HG03469 (cell line): Measurements from ENCODE around the gene ALKAL2.
"Not testable (repeated sequence)": the region's sequence is repeated elsewhere in the genome, so short reads cannot be mapped to it uniquely, and the experiment has no call there.

Experiments used
- ATAC-seq: cut with Tn5 transposase; IDR thresholded peaks from one replicate; pipeline ENCODE4 v1.9.1; 2021; ENCODE audit warnings: mild to moderate bottlenecking, moderate library complexity, moderate number of reproducible peaks; ENCODE audit not compliant: unreplicated experiment

Gene ALKAL2, protein sequence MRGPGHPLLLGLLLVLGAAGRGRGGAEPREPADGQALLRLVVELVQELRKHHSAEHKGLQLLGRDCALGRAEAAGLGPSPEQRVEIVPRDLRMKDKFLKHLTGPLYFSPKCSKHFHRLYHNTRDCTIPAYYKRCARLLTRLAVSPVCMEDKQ

DNA sequence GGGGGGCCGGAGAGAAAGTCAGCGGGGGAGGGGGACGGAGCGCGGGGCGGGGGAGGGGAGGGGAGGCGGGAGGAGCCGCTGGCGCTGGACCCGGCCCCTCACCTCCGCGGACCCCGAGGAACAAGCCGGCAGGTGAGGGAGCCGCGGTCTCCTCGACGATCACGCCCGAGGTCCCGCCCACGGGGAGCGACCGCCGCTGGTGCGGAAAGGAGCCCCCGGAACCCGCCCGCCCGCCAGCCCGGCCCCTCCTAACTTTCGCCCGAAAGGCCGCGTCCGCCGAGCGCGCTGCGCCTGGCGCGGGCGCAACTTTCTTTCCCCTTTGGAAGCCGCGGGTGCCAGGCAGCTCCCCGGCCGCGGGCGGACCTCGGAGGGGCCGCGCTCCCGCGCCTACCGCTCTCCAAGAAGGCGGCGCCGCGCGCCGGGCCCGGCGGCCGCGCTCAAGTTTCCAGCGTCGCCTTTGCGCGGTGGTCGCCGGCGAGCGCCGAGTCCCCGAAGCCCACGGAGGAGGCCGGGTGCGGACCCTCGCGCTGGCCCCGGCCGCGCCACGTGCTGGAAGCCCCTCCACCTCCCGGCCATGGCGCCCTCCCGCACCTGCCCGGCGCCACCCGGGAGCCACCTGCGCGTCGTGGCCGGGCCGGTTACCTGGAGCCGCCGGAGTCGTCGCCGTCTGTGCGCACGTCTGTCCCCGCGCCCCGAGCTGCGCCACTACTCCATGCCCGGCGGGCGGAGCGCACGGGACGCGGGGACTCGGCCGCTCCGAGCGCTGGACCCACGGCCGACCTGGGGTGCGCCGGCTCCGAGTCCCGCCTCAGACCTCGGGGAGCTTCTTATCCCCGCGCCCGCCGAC lies at the start of gene ALKAL2:
TSS of gene ALKAL2 (minus strand) at position 181 of the 847 bp plus-strand sequence. CDS start 256 bp downstream, outside the sequence.
- no peak for ATAC-seq

DNA sequence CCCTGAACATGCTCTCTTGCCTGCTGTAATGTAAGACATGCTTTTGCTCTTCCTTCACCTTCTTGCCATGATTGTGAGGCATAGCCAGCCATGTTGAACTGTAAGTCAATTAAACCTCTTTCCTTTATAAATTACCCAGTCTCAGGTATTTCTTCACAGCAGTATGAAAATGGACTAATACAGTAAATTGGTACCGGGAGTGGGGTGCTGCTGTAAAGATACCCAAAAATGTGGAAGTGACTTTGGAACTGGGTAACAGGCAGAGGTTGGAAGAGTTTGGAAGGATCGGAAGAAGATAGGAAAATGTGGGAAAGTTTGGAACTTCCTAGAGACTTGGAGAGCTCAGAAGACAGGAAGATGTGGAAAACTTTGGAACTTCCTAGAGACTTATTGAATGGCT lies 49.1 kb upstream of the ALKAL2 start:
- ATAC-seq = not testable (repeated sequence)

DNA sequence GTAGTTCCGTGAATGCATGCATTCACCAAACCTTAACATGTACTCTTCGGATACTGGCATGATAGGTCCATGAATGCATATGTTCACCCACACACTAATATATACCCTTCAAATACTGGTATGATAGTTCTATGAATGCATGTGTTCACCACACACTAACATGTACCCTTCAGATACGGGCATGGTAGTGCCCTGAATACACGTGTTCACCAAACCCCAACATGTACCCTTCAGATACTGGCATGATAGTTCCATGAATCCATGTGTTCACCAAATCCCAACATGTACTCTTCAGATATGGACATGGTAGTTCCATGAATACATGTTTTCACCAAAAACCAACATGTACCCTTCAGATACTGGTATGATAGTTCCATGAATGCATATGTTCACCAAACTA lies 48.5 kb upstream of the ALKAL2 start:
- no peak for ATAC-seq

DNA sequence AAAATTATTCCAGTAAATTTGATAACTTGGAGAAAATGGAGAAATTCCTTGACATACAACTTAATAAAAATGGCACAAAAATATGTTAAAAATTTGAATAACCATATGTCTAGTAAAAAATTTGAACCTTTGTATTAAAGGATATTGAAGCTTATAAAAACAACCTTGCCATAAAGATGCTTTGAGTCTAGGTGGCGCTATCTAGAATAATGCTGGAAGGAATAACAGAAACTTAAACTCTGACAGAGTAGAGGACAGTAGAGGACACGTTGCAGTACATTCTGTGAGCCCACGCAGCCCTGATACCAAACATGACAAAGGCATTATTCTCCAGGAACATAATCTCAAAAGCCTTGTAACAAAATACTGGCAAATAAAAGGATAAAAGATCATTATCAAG lies 44.7 kb upstream of the ALKAL2 start:
- no peak for ATAC-seq

DNA sequence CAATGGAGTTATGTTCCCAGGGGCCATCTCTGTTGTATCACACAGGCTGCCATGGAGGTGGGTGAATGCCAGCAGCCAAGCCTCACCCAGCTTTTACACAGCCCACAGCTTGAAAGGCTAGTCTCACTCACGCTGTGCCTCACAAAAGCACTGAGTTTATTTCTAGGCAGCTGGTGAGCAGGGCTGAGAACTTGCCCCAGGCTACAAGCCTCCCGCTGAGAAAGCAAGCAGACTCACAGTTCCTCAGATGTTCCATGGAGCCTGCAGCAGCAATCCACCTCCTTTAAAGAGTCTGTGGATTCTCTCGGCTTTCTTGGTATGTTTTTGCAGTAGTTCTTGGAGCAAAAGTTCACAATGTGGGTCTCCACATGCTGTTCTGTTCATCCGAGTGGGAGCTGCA lies 40.9 kb upstream of the ALKAL2 start:
- no peak for ATAC-seq

DNA sequence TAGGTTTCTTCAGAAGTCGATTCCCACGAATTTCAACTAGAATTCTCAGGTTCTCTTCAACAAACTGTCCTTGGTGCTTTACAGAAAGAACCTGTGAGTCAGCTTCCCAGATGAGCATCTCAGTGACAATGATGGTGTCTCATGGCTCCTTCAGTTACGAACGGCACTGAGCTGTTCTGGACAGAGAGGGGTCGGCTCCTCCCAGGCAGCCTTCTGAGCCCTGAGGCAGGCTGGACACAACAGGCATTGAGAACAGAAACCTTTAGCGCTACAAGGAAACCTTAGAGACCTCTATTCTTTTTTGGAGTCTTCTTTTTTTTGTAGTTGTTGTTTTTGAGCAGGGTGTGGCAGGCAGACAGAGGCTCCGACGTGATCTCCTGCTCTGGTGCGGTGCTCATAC lies 35.1 kb upstream of the ALKAL2 start:
- no peak for ATAC-seq

DNA sequence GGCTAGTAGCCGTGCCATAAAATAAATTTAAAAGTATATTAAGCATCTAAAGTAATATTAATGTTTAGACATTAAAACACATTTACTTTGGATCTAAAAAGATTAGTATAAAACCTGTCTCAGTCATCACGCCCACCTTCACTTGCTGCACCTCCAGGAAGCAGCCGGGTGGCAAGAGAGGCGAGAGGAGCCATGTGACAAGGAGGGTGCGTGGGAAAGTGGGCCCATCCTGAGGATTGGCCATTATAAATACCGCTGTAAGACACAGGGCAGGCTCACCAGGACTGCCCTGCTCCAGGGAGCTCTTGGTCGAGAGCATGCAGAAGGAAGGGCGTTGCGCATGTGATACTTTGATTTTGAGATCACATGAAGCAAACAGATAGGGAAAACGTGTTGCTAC lies 34.4 kb upstream of the ALKAL2 start:
- no peak for ATAC-seq

DNA sequence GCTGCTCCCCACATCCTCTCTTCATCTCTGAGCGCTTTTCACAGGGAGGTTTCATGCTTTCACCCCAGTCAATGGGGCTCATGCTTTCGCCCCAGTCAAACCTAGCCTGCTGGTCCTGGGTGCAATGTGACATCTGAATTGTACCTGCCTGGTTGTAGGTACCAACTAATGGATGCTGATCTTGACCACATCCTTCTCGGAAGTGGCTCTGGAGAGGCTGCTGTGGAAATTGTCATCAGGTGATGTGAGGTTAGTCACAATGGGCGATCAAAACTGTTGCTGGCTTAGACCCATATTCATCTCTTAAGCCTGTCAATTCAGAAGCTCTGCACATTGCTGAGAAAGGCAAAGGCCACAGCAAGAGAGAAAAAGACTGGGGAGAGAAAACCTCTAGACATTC lies 32.7 kb upstream of the ALKAL2 start:
- no peak for ATAC-seq

DNA sequence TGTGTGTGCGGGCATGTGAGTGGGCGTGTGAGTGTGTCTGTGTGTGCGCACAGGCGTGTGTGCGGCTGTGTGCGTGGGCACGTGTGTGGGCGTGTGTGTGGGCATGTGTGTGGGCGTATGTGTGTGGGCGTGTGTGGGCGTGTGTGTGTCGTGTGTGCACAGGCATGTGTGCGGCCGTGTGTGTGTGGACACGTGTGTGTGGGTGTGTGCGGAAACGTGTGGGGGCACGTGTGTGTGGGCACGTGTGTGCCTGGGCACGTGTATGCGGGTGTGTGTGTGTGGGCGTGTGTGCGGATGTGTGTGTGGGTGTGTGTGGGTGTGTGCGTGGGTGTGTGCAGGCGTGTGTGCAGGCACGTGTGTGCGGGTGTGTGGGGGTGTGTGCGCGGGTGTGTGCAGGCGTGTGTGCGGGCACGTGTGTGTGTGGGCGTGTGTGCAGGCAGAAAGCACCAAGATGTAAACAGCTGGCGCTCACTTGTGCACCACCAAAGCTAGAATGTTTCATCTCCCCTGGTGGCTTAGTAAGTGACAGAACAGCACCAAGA lies 31.2 kb upstream of the ALKAL2 start:
- no peak for ATAC-seq

DNA sequence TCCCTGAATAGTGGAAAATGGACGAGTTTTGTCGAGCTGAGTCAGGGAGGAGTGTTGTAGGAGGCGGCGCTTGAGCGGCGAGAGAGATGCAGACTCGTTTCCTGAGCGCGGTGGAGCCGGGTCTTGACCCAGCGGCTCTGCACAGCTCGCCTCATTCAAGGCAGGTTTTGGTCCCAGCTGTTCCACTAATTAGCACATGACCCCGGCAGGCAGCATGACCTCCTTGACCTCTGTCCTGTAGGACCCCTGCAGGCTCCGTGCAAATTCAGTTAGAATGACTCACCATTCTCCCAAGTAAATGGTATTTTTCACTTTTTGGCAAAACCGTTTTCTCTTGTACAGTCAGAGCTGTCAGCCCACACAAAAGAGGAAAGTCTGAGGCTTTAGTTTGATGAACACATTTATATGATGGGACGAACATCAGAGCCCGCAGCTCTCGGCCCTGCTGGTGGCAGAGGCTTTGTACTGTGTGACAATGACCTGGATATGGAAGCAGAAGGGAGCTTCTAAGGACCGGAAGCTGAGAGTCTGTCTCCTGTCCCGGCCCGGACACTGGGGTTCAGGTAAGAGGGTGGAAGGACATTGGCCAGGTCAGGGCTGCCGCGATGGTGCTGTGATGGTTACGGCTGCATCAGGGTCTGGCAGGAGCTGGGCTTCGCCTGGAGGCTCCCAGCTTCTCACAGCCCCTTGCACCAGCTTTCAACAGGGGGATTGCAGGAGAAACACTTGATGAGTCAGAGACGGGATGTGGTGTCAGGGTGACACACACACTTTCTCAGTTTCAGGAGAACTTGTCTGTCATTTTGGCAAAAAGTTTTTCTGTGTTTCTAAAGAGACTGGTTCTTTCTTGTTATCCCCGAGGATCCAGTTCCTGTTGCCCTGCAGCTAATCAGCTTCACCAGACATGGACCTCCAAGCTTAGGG lies 29.9 kb upstream of the ALKAL2 start:
- peak; percentile 57 for ATAC-seq

DNA sequence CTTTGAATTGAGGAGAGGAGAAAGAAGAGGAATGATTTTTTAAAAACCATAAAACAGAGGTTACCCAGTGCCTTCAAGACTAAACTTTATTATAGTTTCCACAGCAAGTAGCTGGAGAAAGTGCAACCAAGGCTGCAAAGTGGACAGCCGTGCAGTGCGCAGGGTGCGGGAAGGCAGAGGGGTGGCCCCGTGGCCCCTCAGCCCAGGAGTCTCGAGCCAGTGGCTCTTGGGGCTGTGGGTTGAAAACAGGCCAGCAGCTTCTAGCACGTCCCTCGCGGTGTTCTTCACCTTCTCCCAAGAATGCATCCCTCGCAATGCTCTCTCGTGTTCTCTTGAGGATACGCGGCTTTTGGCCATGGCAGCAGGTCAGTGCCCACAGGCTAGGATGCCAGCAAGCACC lies 28.5 kb upstream of the ALKAL2 start:
- ATAC-seq = no peak

DNA sequence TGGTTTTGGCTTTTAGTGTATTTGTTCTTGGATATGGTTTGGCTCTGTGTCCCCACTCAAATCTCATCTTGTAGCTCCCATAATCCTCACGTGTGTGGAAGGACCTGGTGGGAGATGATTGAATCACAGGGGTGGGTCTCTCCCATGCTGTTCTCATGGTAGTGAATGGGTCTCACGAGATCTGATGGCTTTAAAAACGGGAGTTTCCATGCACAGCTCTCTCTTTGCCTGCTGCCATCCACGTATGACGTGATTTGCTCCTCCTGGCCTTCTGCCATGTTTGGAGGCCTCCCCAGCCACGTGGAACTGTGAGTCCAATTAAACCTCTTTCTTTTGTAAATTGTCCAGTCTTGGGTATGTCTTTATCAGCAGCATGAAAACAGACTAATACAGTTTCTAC lies 28.0 kb upstream of the ALKAL2 start:
- not testable (repeated sequence) for ATAC-seq

DNA sequence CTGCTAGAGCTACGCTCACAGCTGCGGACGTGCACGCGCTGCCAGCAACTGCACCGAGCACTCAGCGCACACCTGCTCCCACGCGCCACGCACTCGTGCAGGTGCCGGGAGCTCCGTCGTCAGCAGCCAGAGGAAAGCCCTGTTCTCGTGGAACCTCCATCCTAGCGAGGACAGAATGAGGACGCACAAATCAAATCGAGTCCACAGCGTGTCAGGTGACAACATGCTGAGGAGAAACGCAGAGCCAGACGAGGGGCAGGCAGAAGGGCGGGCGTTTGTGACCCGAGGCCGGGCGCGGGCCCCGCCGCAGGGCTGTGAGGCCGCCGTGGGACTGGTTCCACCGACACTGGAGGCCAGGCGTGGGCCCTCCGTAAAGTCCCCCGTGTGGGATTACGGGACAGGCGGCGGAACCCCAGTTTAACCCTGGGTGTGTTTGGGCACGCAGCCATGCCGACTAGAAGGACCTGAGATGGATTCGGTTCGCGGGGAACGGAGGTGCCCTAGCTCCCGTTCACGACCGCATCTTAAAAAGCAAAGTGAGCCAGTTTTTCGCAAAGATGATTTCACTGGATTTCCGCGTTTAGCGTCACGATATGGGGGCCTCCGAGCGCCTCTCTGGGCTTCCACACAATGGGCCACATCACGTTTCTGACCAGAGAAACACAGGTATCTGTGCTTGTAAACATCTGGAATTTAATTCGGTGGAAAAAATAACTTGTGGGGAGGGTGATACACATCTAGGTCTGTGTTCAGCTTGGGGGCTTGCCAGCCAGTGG lies 26.9 kb upstream of the ALKAL2 start:
- ATAC-seq = no peak

DNA sequence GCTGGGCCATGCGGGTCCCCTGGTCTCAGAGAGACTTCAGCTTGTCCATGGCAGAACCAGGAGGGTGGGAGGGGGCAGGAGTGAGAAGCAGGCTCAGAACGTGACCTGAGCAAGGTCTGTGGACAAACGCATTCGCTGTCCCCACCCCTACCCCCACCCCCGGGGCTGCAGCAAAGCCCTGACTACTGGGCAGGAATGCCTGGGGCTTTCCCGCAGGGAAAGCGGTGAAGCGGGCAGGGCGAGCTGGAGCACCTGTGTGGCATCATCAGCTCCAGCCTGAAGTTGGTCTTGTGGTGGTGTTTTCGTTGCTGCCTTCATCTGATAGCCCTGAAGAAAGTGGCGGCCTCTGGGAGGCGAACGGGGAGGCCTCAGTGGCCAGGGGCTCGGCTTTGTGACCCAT lies 26.1 kb upstream of the ALKAL2 start:
- no peak for ATAC-seq

DNA sequence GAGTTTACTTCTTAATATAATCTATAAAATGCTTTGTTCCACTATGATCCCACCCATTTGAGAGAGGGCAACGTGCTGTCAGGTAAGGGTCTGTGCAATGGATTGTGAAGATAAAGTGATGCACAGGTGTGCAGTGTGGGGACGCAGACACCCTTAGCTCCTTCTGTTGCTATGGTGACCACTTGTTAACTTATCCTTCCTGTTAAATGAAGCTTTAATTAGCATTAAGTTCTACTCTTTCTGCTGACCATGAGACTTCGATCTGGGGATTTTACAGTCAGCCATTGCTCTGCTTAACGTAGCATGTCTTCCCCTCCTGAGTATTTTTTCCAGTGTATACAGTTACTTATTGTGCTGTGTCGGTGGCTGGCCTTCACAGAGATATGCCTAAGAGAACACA lies 23.1 kb upstream of the ALKAL2 start:
- ATAC-seq = no peak

DNA sequence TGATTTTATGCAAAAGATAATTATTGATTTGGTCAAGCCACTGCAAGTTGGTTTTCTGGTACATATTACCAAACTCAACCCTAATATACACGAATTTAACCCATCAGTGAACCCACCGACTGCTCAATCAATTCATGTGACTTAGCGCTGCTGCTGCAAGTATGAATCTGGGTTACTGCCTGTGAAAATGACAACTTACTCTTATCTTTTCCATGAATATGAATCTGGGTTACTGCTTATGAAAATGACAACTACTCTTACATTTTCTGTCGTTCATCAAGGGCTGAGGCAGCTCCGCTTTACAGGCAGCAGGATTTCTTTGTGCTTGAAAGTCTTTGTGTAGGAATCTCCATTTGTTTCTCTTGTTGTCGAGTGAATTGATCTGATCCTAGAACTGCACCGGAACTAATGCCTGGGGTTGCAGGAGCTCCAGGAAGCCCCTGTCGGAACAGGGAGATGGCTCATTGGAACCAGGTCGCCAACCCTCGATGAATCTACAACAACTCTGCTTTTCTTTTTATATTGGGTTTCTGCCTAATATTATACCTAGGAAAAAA lies 22.1 kb upstream of the ALKAL2 start:
- ATAC-seq = no peak

DNA sequence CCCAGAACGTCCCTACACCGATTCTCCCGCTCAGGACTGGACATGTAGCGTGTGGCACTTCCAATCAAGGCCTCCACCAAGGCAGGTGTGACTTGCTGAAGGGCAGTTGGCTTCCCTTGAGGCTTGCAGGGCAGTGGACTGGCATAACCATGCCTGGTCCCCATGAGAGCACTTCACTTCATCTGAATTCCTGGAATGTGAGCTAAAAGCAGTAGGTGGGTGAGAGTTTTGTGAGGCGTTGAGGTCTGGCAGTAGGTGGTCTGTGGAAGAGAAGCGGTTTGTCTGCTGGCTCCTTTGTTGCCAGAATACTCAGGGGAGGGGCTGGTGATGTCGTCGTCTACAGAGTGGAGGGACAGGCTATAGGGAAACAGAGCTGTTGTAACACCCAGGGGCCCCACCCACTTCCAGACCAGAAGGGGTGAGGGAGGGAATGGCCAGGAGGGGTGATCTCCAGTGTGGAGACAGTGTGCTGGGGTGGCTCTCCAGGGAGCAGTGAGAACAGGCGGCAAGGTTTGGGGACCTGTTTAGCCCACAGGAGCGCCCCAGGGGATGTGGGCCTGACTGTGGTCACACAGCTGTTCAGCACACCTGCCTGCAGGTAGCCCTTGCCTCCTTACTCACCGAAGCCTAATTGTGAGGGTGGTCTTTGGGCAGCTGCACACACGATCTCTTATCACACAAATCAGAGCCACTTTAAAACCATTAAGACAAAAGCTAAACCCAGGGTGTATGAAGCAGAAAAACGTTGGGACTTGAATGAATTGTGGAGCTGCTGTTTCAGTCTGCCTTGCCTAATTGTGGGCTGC lies 21.5 kb upstream of the ALKAL2 start:
- no peak for ATAC-seq

DNA sequence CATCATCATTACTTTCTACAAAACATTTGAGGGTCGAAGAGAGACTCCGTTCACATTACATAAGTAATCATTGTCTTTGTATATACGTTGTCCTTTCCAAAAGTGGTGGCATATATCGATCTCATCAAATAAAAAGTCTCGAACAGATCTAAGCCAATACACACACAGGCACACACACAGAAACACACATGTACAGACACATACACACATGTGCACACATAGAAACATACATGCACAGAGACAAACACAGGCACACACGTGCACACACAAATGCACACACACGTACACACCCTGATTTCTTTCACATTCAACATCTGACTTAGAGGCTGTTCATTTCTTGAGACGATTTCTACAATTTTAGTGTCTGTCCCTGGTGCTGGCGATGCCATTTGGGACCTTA lies 17.5 kb upstream of the ALKAL2 start:
- ATAC-seq = no peak

DNA sequence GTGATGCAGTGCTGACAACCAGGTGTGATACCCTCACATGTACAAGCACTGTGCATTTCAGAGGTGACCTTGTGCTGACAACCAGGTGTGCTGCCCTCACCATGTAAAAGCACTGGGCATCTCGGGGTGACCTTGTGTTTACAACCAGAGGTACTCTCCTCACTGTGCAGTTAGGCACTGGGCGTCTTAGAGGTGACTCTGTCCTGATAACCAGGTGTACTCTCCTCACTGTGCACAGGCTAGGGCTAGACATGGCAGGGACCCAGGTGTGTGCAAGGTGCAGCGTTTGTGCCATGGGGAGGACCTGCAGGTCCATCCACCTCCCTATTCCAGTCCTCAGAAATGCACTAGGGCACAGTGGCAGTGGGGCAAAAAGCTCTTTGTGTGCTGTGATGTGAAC lies 8.5 kb upstream of the ALKAL2 start:
- ATAC-seq = no peak
